ENCODE results near the gene LMF1.

LMF1 gene

DNA sequence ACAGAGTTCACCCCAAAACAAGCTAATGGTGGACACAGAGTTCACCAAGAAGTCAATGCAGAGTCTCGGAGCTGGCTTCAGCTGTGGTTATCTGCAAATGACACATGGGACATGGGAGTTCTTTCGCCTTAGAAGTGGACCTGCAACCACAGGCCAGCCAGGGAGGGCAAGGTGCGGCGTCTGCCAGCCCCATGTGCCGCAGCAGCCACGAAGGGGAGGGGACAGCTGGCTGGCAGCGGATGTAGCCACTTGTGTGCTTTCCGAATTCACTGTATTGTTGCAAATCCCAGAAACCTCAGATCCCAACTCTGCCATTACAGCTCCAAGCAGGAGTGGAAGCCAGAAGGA lies 24.8 kb downstream of the LMF1 start:
- TF ChIP-seq CTCF (conservative IDR thresholded peaks at IDR 0.05; ENCODE audit: low read length): no peak
- H3K4me3 ChIP-seq (ENCODE audit: low read length): no peak overlapping the region
- no peak for DNase-seq (ENCODE audit: low read depth)

DNA sequence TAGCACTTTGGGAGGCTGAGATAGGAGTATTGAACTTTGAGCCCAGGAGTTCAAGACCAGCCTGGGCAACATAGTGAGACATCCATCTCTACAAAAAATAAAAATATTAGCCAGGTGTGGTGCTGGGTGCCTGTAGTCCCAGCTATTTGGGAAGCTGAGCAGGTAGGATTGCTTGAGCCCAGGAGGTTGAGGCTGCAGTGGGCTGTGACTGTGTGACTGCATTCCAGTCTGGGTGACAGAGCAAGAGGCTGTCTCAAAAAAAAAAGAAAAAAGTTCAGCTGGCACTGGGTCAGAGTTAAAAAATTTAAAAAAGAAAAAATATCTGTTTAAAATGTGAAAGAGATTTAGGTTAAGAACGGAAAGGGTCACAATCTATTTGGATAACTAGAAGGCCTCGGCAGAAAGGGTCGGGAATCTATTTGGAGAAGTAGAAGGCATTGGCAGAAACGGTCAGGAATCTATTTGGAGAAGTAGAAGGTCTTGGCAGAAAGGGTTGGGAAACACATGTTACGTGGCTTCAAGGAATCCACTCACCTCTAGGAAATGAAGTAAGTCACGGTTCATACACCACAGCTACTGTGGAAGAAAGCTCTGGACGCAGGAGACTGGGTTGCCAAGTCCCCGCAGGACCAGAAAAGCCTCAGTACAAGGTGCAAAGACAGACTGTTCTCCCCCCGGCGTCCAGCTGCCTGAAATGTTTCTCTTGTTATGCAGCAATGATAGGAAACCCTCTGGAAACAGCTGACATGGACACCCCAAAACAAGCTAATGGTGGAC lies 25.3 kb downstream of the LMF1 start:
- DNase-seq (ENCODE audit: low read depth): peak; percentile 16
- no peak overlapping the region for H3K4me3 ChIP-seq (ENCODE audit: low read length)
- TF ChIP-seq CTCF (conservative IDR thresholded peaks at IDR 0.05; ENCODE audit: low read length): no peak

DNA sequence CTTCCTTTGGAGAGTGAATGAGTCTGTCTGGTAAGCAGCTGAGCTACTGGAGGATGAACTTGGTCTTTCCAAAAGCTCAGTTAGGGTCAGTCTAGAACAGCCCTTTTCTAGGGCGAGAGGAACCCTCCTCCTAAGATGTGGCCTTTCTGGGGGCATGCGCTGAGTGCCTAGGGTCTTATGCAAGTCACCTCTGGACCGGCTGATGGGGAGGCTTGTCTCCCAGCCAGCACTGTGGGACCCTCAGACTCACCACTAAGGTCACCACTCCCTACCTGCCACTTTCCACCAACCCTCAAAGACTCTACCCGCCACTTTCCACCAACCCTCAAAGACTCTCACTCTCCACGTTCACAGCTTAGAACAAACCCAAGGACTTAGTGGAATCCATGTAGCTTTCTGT lies 26.8 kb downstream of the LMF1 start:
- H3K4me3 ChIP-seq (ENCODE audit: low read length): no peak overlapping the region
- DNase-seq (ENCODE audit: low read depth): no peak
- no peak for TF ChIP-seq CTCF (conservative IDR thresholded peaks at IDR 0.05; ENCODE audit: low read length)

DNA sequence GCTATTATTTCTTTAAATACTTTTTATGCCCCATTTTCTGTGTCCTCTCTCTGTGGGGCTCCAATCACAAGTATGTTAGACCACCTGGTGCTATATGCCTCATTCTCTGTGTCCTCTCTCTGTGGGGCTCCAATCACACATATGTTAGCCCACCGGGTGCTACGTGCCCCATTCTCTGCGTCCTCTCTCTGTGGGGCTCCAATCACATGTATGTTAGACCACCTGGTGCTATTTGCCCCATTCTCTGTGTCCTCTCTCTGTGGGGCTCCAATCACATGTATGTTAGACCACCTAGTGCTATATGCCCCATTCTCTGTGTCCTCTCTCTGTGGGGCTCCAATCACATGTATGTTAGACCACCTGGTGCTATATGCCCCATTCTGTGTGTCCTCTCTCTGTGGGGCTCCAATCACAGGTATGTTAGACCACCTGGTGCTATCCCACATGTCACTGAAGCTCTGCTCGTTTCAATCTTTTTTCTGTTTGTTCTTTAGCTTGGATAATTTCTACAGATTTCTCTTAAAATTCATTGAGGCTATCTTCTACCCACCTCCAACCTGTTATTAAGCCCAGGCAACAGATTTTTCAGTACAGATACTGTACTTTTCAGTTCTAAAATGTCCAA lies 28.2 kb downstream of the LMF1 start:
- H3K4me3 ChIP-seq (ENCODE audit: low read length): no peak overlapping the region
- TF ChIP-seq CTCF (conservative IDR thresholded peaks at IDR 0.05; ENCODE audit: low read length): no peak
- no peak for DNase-seq (ENCODE audit: low read depth)

DNA sequence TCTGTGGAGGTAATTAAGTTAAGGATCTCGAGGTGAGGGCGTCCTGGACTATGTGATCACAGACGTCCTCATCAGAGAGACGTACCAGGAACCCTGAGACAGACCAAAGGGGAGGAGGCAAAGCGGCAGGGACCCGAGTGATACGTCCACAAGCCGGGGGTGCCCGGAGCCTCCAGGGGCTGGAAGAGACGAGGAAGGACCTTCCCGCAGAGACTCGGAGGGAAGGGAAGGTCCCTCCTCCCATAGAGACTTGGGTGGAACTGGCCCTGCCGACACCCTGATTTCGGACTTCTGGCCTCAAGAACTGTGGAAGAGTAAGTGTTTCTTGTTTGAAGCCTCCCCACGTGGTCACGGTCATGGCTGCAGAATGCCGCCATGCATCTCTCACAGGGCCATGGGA lies 30.8 kb downstream of the LMF1 start:
- no peak overlapping the region for H3K4me3 ChIP-seq (ENCODE audit: low read length)
- no peak for DNase-seq (ENCODE audit: low read depth)
- no peak for TF ChIP-seq CTCF (conservative IDR thresholded peaks at IDR 0.05; ENCODE audit: low read length)

DNA sequence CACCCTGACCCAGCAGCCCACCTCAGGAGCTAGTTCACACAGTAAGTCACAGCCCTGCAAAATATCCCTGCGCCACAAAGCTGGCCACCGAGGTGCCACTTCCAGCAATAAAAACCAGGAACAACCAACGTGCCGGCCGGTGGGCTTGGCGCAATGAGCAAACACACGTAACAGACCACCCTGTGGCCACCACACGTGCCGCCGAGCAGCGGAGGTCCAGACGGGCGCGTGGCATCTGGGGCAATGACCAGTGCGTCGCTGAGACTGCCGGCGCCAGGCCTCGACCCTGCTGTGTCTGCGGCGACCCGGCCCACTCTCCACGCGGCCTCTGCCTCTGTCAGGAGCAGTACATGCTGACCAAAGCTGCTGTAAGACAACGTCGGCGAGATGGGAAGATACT lies 31.5 kb downstream of the LMF1 start:
- no peak overlapping the region for H3K4me3 ChIP-seq (ENCODE audit: low read length)
- no peak for TF ChIP-seq CTCF (conservative IDR thresholded peaks at IDR 0.05; ENCODE audit: low read length)
- no peak for DNase-seq (ENCODE audit: low read depth)

GRCh38 chr16:938752-939151 lies 32.0 kb downstream of the LMF1 start:
- no peak for DNase-seq (ENCODE audit: low read depth)
- no peak for TF ChIP-seq CTCF (conservative IDR thresholded peaks at IDR 0.05; ENCODE audit: low read length)
- no peak overlapping the region for H3K4me3 ChIP-seq (ENCODE audit: low read length)

Measured in AG10803 (cell line).